ENCODE data around the gene TRIM29.
A peak's percentile ranks its signal among the peaks of the same experiment; 100 is the strongest.

The TRIM29 gene

DNA sequence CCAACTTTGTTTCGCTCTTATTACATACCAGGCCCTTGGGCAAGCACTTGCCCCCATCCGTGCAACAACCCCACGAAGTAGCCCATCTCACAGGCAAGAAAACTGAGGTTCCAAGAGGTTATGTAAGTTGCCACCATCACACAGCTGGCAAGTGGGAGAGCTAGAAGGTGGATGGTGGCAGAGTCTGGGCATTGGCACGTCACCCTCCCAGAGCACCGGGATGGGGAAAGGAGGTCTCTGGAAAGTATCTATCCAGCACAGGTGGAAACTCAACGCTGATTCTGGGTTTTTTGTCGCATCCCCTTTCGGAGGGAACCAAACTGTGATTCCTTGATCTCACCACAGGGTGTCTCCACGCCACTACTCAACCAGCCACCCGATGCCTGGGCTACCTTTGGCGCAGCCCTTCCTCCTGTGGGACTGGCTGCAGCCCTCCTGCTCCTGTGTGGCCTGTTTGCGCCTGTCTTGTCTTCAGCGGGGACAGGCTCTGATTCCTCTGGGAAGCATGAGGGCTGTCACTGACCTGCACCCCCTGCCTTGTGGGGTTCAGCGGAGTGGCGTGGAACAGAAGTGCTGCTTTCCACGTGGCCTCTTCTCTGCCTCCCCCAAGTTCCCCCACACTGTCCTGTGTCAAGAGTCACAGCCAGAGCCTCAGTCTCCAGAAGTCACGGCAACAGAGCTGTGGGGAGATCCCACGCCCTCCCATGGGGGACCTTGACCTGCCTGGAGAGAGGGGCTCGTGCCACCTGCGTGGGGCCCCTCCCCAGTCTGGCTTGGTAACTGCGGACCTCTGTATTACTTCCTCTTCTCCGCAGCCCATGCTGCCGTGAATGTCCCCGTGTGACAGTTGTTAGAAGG lies 34.4 kb upstream of the TRIM29 start:
- Histone ChIP-seq H3K36me3 (ENCODE audit: control insufficient read depth in 2 of 2, insufficient read depth in 2 of 2, low read length in 2 of 2) (no peaks in the 10 kb centered on the region), H3K4me3 (ENCODE audit: low read length in 2 of 2) (peak overlapping the region in 1 of 2 donors; percentile 26), H3K9ac (ENCODE audit: low read depth in 1 of 2, low read length in 2 of 2) (no peak overlapping the region), H3K27ac (ENCODE audit: low read depth in 2 of 2, low read length in 2 of 2) (no peak overlapping the region), H3K27me3 (ENCODE audit: control insufficient read depth in 2 of 2, insufficient read depth in 2 of 2, low read length in 2 of 2) (peaks cover 13 to 17% of the 10 kb centered on the region in 2 donors), H3K4me1 (ENCODE audit: control insufficient read depth in 2 of 2, insufficient read depth in 2 of 2, low read length in 2 of 2) (peaks cover 11% of the 10 kb centered on the region in 2 donors), H3K9me3 (ENCODE audit: control insufficient read depth in 2 of 2, low read length in 2 of 2) (no peaks in the 10 kb centered on the region)

DNA sequence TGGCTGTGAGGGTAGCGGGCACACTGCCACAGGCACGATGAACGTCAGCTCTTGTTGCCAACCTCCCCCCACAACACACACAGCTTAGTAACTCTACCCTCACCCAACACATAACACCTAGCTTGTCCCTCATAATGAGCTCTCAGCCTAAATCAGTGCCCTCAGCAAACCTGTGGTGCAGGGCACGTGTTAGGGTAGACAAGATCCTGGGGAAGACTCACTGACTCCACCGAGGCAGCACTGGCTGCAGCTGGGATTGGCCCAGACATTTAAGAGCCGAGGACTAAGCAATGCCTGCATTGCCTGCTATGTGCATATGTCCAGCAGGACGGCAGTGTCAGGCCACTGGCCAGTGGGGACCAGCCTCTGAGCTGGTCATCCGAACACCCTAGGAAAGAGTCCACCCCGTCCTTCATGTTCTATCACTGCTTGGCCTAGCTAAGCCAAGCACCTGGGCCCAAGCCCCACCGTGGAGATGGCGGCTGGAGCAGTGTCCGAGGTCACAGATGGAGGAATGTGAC lies 32.9 kb upstream of the TRIM29 start:
- no peak overlapping the region for H3K4me3 ChIP-seq (ENCODE audit: low read length in 2 of 2)
- no peaks in the 10 kb centered on the region for H3K9me3 ChIP-seq (ENCODE audit: control insufficient read depth in 2 of 2, low read length in 2 of 2)
- peaks cover 17 to 21% of the 10 kb centered on the region in 2 donors for H3K27me3 ChIP-seq (ENCODE audit: control insufficient read depth in 2 of 2, insufficient read depth in 2 of 2, low read length in 2 of 2)
- no peak overlapping the region for H3K9ac ChIP-seq (ENCODE audit: low read depth in 1 of 2, low read length in 2 of 2)
- no peak overlapping the region for H3K27ac ChIP-seq (ENCODE audit: low read depth in 2 of 2, low read length in 2 of 2)
- no peaks in the 10 kb centered on the region for H3K36me3 ChIP-seq (ENCODE audit: control insufficient read depth in 2 of 2, insufficient read depth in 2 of 2, low read length in 2 of 2)
- peaks cover 11% of the 10 kb centered on the region in 2 donors for H3K4me1 ChIP-seq (ENCODE audit: control insufficient read depth in 2 of 2, insufficient read depth in 2 of 2, low read length in 2 of 2)

DNA sequence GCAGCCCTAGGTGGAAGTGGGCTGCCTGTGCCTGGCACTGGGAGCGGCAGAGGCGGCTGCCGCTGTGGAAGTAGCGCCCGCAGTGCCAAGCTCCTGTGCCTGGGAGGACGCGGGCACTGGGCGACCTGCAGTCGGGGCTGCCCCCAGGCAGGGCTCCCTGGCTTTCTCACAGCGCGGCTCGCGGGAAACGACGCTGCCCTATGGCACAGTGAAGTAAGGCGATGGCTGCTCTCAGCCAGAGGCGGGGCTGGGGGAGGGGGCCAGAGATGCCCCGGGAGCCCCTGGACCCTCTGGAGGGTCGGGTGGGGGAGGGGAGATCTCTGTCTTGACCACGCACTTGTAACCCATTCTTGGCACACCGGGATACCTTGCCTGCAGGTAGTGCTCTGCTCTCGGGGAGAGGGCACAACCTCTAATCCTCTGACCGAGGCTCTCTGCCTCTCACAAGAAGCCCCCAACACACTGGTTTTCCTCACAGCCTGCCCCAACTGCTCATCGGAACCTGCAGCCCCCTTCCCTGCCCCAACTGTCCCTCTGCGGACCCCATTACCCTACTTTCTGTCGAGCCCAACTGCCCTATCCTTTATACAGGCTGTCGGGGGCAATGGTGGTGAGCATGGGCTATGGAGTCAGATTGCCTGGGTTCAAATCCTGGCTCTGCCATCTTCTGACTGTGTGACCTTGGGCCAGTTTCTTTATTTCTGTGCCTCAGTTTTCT lies 32.2 kb upstream of the TRIM29 start:
- Histone ChIP-seq H3K4me3 (ENCODE audit: low read length in 2 of 2) (no peak overlapping the region), H3K9ac (ENCODE audit: low read depth in 1 of 2, low read length in 2 of 2) (no peak overlapping the region), H3K9me3 (ENCODE audit: control insufficient read depth in 2 of 2, low read length in 2 of 2) (no peaks in the 10 kb centered on the region), H3K27ac (ENCODE audit: low read depth in 2 of 2, low read length in 2 of 2) (no peak overlapping the region), H3K27me3 (ENCODE audit: control insufficient read depth in 2 of 2, insufficient read depth in 2 of 2, low read length in 2 of 2) (peaks cover 17 to 21% of the 10 kb centered on the region in 2 donors), H3K4me1 (ENCODE audit: control insufficient read depth in 2 of 2, insufficient read depth in 2 of 2, low read length in 2 of 2) (peaks cover 11% of the 10 kb centered on the region in 2 donors), H3K36me3 (ENCODE audit: control insufficient read depth in 2 of 2, insufficient read depth in 2 of 2, low read length in 2 of 2) (no peaks in the 10 kb centered on the region)

DNA sequence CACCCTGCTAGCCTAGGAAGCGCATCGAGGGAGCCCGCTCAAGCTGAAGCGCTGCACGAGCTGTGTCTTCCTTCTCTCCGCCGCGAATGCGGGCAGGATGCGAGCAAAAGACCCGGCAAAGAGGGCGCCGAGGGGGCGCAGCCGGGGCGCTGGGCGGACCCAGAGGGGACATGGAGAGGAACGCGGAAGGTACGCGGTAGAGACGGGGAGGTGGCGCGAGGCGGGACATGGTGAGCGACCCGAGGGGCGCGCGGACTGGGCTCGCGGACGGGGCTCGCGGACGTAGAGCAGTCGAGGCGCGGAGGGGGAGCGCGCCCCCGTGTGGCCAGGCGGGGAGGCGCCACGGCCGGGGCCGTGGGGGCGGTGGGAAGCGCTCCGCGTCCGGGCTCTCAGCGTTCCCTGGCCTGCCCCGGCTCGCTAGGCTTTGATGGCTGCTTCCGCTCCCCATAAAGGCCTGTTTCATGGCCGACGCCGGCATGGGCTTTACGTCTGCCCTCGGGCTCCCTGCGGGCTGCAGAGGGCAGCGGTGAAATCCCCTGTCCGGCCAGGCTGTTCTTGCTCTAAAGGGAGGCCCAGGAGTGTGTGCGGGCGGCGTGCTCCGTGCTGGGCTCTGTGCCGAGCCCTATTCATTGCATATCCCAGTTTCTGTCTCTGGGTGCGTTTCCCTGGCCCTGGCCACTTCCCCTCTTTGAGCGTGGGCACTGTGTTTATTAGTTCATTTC lies 31.2 kb upstream of the TRIM29 start:
- Histone ChIP-seq H3K4me1 (ENCODE audit: control insufficient read depth in 2 of 2, insufficient read depth in 2 of 2, low read length in 2 of 2) (peaks cover 11% of the 10 kb centered on the region in 2 donors), H3K36me3 (ENCODE audit: control insufficient read depth in 2 of 2, insufficient read depth in 2 of 2, low read length in 2 of 2) (no peaks in the 10 kb centered on the region), H3K27me3 (ENCODE audit: control insufficient read depth in 2 of 2, insufficient read depth in 2 of 2, low read length in 2 of 2) (peaks cover 17 to 25% of the 10 kb centered on the region in 2 donors), H3K27ac (ENCODE audit: low read depth in 2 of 2, low read length in 2 of 2) (peak overlapping the region in 1 of 2 donors; percentile 9), H3K4me3 (ENCODE audit: low read length in 2 of 2) (peak overlapping the region; percentile 67), H3K9ac (ENCODE audit: low read depth in 1 of 2, low read length in 2 of 2) (peak overlapping the region in 1 of 2 donors; percentile 64), H3K9me3 (ENCODE audit: control insufficient read depth in 2 of 2, low read length in 2 of 2) (no peaks in the 10 kb centered on the region)

DNA sequence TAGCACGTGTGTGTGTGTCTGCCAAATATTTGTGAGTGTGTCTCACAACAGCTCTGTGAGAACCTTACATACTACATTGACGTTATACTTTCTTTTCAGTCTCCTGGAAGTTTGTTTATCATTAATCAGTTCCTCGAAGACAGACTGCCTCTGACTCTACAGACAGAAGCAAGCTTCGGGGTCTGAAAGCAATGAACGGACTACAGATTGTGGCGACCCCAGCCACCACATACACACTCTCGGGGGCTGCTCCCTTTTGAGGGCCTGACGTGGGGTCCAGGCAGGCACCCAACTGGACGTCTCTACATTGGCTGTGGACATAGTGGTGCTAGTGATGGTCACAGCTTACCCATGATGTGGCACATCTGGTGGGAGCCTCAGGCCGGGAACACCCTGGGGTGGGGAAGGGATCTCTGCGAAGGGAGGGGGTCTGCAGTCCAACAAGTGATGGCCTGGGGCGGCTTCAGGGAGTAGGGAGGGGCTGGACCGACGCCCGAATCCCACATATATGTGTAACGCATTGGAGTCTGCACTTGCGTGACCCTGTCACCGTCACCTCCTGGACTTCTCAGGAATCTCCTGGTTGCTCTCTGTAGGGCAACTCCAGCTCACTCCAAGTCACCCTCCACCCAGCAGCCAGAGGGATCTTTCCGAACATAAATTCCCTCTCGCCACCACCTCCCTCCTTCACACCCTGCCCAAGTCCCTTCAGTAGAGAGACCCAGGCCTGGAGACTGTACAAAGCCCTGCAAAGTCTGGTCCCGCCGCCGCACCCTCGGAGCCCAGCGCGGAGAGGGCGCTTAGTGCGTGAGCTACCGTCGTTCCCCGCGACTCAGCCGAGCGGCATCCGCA lies 30.4 kb upstream of the TRIM29 start:
- Histone ChIP-seq H3K9me3 (ENCODE audit: control insufficient read depth in 2 of 2, low read length in 2 of 2) (no peaks in the 10 kb centered on the region), H3K9ac (ENCODE audit: low read depth in 1 of 2, low read length in 2 of 2) (peak overlapping the region in 1 of 2 donors; percentile 64), H3K36me3 (ENCODE audit: control insufficient read depth in 2 of 2, insufficient read depth in 2 of 2, low read length in 2 of 2) (no peaks in the 10 kb centered on the region), H3K27ac (ENCODE audit: low read depth in 2 of 2, low read length in 2 of 2) (peak overlapping the region in 1 of 2 donors; percentile 9), H3K4me1 (ENCODE audit: control insufficient read depth in 2 of 2, insufficient read depth in 2 of 2, low read length in 2 of 2) (peaks cover 11% of the 10 kb centered on the region in 2 donors), H3K4me3 (ENCODE audit: low read length in 2 of 2) (peak overlapping the region; percentile 67), H3K27me3 (ENCODE audit: control insufficient read depth in 2 of 2, insufficient read depth in 2 of 2, low read length in 2 of 2) (peaks cover 17 to 25% of the 10 kb centered on the region in 2 donors)

DNA sequence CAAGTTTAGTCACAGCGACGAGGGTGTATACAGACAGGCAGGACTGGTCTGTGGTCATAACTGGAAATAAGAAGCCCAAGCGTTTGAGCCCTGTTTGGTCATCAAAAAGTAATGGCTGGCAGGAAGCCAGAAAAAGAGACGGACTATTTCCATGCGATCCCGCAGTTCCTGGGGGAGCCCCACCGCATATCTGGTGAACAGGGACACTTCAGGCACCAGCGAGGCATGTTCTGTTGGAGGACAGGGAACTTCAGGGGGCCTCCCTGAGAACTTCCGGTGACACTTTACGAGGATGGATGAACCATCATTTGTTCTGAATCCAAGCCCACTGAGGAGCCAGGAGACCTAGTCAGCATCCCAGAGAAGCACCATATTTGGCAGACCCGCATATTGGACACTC lies 29.7 kb upstream of the TRIM29 start:
- H3K27me3 ChIP-seq (ENCODE audit: control insufficient read depth in 2 of 2, insufficient read depth in 2 of 2, low read length in 2 of 2) = peaks cover 17 to 25% of the 10 kb centered on the region in 2 donors
- H3K27ac ChIP-seq (ENCODE audit: low read depth in 2 of 2, low read length in 2 of 2) = no peak overlapping the region
- H3K9me3 ChIP-seq (ENCODE audit: control insufficient read depth in 2 of 2, low read length in 2 of 2) = no peaks in the 10 kb centered on the region
- peaks cover 11% of the 10 kb centered on the region in 2 donors for H3K4me1 ChIP-seq (ENCODE audit: control insufficient read depth in 2 of 2, insufficient read depth in 2 of 2, low read length in 2 of 2)
- H3K4me3 ChIP-seq (ENCODE audit: low read length in 2 of 2) = no peak overlapping the region
- no peaks in the 10 kb centered on the region for H3K36me3 ChIP-seq (ENCODE audit: control insufficient read depth in 2 of 2, insufficient read depth in 2 of 2, low read length in 2 of 2)
- H3K9ac ChIP-seq (ENCODE audit: low read depth in 1 of 2, low read length in 2 of 2) = no peak overlapping the region

DNA sequence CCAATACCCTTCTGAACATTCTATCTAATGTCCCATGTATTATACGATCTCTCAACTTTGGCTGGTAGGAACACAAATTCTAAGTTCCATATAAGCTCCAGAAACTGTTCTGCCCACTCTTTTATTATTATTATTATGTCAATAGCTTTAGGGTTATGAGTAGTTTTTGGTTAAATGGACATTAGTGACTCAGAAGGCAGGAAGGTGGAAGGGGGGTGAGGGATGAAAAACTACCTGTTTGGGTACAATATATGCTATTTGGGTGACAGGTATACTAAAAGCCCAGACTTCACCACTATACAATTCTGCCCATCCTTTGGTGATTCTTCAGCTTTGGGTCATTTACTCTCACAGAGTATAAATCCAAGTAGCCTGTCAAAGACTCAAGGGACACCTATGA lies 22.5 kb upstream of the TRIM29 start:
- no peak overlapping the region for H3K4me3 ChIP-seq (ENCODE audit: low read length in 2 of 2)
- H3K36me3 ChIP-seq (ENCODE audit: control insufficient read depth in 2 of 2, insufficient read depth in 2 of 2, low read length in 2 of 2) = no peaks in the 10 kb centered on the region
- no peaks in the 10 kb centered on the region for H3K4me1 ChIP-seq (ENCODE audit: control insufficient read depth in 2 of 2, insufficient read depth in 2 of 2, low read length in 2 of 2)
- no peak overlapping the region for H3K9ac ChIP-seq (ENCODE audit: low read depth in 1 of 2, low read length in 2 of 2)
- peaks cover 0 to 7% of the 10 kb centered on the region in 2 donors for H3K27me3 ChIP-seq (ENCODE audit: control insufficient read depth in 2 of 2, insufficient read depth in 2 of 2, low read length in 2 of 2)
- H3K9me3 ChIP-seq (ENCODE audit: control insufficient read depth in 2 of 2, low read length in 2 of 2) = peaks cover 0 to 3% of the 10 kb centered on the region in 2 donors
- no peak overlapping the region for H3K27ac ChIP-seq (ENCODE audit: low read depth in 2 of 2, low read length in 2 of 2)

DNA sequence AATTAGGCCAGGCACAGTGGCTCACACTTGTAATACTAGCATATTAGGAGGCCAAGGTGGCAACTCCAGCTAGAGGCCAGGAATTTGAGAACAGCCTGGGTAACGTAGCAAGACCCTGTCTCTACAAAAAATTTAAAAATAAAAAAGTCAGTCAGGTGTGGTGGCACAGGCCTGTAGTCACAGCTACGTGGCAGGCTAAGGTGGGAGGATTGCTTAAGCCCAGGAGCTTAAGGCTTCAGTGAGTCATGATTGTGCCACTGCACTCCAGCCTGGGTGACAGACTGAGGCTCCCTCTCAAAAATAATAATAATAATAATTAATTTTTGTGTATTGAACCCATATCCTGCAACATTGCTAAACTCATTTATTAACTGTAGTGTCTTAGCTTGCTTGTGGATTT lies 15.3 kb upstream of the TRIM29 start:
- Histone ChIP-seq H3K36me3 (ENCODE audit: control insufficient read depth in 2 of 2, insufficient read depth in 2 of 2, low read length in 2 of 2) (no peaks in the 10 kb centered on the region), H3K27ac (ENCODE audit: low read depth in 2 of 2, low read length in 2 of 2) (no peak overlapping the region), H3K27me3 (ENCODE audit: control insufficient read depth in 2 of 2, insufficient read depth in 2 of 2, low read length in 2 of 2) (peaks cover 1 to 2% of the 10 kb centered on the region in 2 donors), H3K9me3 (ENCODE audit: control insufficient read depth in 2 of 2, low read length in 2 of 2) (no peaks in the 10 kb centered on the region), H3K4me1 (ENCODE audit: control insufficient read depth in 2 of 2, insufficient read depth in 2 of 2, low read length in 2 of 2) (no peaks in the 10 kb centered on the region), H3K4me3 (ENCODE audit: low read length in 2 of 2) (no peak overlapping the region), H3K9ac (ENCODE audit: low read depth in 1 of 2, low read length in 2 of 2) (no peak overlapping the region)

DNA sequence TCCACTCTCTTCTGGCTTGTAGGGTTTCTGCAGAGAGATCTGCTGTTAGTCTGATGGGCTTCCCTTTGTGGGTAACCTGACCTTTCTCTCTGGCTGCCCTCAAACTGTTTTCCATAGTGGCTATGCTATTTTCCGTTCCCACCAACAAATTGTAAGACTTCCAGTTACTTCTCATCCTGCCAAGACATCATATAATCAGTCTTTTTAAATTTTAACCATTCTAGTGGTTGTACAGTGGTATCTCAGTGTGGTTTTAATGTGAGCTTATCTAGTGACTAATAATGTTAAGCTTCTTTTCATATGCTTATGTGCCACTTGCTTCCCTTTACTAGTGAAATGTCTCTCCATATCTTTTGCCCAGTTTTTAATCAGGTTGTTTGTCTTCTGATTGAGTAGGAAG lies 13.6 kb upstream of the TRIM29 start:
- no peak overlapping the region for H3K27ac ChIP-seq (ENCODE audit: low read depth in 2 of 2, low read length in 2 of 2)
- H3K4me3 ChIP-seq (ENCODE audit: low read length in 2 of 2) = no peak overlapping the region
- peaks cover 5 to 6% of the 10 kb centered on the region in 2 donors for H3K27me3 ChIP-seq (ENCODE audit: control insufficient read depth in 2 of 2, insufficient read depth in 2 of 2, low read length in 2 of 2)
- no peaks in the 10 kb centered on the region for H3K36me3 ChIP-seq (ENCODE audit: control insufficient read depth in 2 of 2, insufficient read depth in 2 of 2, low read length in 2 of 2)
- no peaks in the 10 kb centered on the region for H3K4me1 ChIP-seq (ENCODE audit: control insufficient read depth in 2 of 2, insufficient read depth in 2 of 2, low read length in 2 of 2)
- no peak overlapping the region for H3K9ac ChIP-seq (ENCODE audit: low read depth in 1 of 2, low read length in 2 of 2)
- no peaks in the 10 kb centered on the region for H3K9me3 ChIP-seq (ENCODE audit: control insufficient read depth in 2 of 2, low read length in 2 of 2)

All from mucosa of rectum (tissue), 2 donors.